ENCODE results near the gene AMZ1.

Gene AMZ1

DNA sequence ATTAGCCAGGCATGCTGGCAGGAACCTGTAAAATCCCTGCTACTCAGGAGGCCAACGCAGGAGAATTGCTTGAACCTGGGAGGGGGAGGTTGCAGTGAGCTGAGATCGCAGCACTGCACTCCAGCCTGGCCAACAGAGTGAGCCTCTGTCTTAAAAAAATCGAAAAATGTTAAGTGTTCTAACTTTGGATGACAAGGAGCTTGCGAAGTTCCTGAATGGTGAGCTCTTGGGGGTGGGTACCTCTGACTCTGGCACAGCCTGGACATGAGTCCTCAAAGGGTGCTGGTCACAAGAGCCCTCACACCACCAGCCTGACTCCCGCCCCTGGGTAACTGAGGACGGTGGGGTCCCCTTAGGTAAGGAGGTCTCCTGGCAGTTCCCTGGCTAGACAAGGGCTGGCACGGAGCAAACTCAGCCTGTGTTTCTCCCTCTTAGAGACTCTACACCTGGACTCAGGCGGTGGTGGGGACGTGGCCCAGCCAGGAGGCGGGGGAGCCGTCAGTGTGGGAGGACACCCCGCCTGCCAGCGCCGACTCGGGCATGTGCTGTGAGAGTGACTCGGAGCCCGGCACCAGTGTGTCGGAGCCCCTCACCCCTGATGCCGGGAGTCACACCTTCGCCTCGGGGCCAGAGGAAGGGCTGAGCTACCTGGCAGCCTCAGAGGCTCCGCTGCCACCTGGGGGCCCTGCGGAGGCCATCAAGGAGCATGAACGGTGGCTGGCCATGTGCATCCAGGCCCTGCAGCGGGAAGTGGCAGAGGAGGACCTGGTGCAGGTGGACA, 24.1 kb downstream of the AMZ1 start:
- POLR2A ChIA-PET (ENCODE audit: low non-redundant PET), result no interaction called here
- TF ChIP-seq, protein P1, sequence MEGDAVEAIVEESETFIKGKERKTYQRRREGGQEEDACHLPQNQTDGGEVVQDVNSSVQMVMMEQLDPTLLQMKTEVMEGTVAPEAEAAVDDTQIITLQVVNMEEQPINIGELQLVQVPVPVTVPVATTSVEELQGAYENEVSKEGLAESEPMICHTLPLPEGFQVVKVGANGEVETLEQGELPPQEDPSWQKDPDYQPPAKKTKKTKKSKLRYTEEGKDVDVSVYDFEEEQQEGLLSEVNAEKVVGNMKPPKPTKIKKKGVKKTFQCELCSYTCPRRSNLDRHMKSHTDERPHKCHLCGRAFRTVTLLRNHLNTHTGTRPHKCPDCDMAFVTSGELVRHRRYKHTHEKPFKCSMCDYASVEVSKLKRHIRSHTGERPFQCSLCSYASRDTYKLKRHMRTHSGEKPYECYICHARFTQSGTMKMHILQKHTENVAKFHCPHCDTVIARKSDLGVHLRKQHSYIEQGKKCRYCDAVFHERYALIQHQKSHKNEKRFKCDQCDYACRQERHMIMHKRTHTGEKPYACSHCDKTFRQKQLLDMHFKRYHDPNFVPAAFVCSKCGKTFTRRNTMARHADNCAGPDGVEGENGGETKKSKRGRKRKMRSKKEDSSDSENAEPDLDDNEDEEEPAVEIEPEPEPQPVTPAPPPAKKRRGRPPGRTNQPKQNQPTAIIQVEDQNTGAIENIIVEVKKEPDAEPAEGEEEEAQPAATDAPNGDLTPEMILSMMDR (conservative IDR thresholded peaks at IDR 0.05; ENCODE audit: low read depth), result no peak
- DNase-seq (ENCODE audit: low spot score), result no peak
- no peak overlapping the region for H3K27ac ChIP-seq
- CTCF ChIA-PET, result interaction anchor here (0.6 kb wide), 1 partner anchor 154 kb away, joined by 3 read pairs; no protein-coding TSS in a partner anchor

DNA sequence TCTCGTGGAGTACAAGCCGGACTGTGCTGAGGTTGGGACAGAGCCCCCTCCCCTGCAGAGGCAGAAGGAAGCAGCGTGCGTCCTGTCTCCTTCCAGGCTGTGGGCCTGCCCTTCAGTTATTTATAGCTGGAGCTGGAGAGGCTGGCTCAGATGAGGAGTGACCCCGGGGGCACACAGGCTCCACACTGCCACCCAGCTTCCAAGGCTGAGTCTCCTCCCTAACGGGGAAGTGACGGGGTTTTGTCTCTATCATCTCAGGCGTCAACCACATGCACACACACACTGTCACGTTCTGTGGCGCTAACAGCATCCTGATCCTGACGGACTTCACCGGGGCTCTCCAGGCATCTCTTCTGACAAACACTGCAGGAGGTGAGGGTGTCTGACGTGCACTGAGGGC, 25.4 kb downstream of the AMZ1 start:
- no peak overlapping the region for H3K27ac ChIP-seq
- TF ChIP-seq, protein P1 (conservative IDR thresholded peaks at IDR 0.05; ENCODE audit: low read depth), result no peak
- ChIA-PET POLR2A (ENCODE audit: low non-redundant PET) (no interaction called here), CTCF (interaction anchor here (0.6 to 1.1 kb wide), 2 partner anchors 32 to 741 kb away, joined by 3 to 4 read pairs; no protein-coding TSS in a partner anchor)
- no peak for DNase-seq (ENCODE audit: low spot score)

DNA sequence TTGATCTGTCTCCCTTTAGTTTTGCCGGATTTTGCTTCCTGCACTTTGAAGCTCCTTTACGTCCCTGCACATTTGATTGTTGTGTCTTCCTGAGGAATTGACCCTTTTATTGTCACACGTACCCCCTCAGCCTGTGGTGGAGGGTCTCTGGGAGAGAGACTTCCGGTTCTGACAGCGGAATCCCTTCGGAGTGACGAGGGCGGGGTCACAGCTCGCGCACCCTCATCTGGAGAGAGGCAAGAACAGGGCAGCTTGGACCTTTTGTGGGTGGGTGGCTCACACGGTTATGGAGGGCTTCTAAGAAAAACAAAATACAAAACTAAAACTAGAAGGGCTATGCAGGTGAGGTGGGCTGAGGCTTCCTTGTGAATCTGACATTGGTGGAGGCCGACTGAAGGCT, 26.0 kb downstream of the AMZ1 start:
- ChIA-PET POLR2A (ENCODE audit: low non-redundant PET) (no interaction called here), CTCF (interaction anchor here (1.1 kb wide), 1 partner anchor 33 kb away, joined by 3 read pairs; no protein-coding TSS in a partner anchor)
- TF ChIP-seq, protein P1 (conservative IDR thresholded peaks at IDR 0.05; ENCODE audit: low read depth), result no peak
- no peak overlapping the region for H3K27ac ChIP-seq
- DNase-seq (ENCODE audit: low spot score), result no peak

DNA sequence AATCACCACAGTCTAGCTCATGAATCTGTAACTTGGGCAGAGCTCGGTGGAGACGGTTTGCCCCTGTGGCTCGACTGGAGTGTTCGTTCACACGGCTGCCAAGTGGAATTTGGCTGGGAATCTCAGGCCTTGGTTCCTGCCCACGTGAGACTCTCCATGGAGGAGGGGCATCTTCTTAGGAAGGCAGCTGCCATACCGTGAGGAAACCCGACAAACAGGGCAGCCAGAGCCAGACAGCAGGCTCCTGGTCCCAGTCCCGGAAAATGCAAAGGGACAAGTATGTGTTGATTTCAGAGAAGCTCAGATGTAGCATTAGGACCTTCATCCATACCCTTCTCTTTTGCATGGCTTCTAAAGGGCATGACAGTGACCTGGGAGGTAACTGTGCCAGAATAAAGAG, 26.6 kb downstream of the AMZ1 start:
- no peak for DNase-seq (ENCODE audit: low spot score)
- ChIA-PET POLR2A (ENCODE audit: low non-redundant PET) (interaction anchor here (0.6 kb wide), 1 partner anchor 14 kb away, joined by 5 read pairs; no protein-coding TSS in a partner anchor), CTCF (interaction anchor here (1.0 kb wide), 1 partner anchor 247 kb away, joined by 3 read pairs; no protein-coding TSS in a partner anchor)
- TF ChIP-seq, protein P1 (conservative IDR thresholded peaks at IDR 0.05; ENCODE audit: low read depth), result no peak
- H3K27ac ChIP-seq, result no peak overlapping the region

DNA sequence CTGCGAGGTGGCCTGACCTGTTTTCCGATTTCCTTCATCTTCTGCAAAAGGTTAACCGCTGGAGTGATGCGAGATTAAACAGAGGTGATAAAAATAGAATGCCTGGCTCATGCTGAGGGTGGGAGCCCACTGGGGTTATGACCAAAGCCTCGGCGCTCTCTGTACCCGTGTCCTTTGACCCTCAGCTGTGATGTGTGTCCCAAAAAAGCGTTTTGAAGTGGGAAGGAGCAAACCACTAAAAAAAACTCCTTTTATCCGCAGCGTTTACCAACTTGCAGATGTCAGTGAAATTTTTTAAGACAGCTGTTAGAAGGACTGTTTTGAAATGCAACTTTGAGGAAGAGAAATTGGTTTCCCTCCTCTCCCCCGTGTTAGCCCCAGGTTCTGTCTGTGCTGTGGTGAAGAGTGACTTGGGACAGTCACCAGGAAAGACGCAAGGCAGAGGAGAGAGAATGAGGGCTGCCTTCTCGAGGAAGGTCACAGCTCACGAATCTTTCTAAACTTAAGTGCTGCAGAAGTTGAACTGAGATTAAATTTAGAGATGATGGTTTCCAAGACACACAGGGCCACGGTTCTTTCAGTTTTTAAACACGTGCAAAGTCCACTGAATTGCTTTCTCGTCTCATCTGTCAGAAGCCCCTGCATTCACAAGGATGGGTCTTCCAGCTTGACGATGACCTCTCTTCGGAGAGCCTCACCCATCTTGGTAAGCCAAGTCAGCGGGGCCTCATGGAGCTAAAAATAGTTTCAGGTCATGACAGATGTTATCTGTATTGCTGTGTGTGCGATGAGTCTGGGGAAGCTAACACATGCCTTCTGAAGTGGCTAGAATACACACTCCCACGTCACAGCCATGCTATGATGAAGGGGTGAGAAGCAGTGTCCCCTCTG, 27.6 kb downstream of the AMZ1 start:
- ChIA-PET POLR2A (ENCODE audit: low non-redundant PET) (no interaction called here), CTCF (interaction anchor here (1.0 kb wide), 1 partner anchor 248 kb away, joined by 3 read pairs; no protein-coding TSS in a partner anchor)
- no peak for DNase-seq (ENCODE audit: low spot score)
- TF ChIP-seq, protein P1 (conservative IDR thresholded peaks at IDR 0.05; ENCODE audit: low read depth), result no peak
- no peak overlapping the region for H3K27ac ChIP-seq

DNA sequence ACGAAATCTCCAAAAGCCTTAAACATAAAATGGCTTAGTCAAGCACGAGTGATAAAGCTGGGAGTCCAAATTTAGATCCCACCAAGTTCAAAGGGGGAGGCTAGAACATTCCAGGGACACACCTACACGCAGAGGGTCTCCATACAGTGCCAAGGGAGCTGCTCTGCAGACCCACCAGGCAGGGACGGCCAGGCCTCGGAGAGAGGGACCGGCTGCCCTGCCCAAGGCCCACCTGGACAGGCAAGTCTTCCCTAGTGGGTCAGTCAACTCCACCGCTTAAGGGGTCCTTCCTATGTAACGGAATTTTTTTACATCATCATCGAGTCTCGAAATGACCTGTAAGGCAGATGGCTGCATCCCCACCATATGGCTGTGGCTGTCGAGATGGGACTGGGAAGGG, 28.5 kb downstream of the AMZ1 start:
- TF ChIP-seq, protein P1 (conservative IDR thresholded peaks at IDR 0.05; ENCODE audit: low read depth), result no peak
- no peak overlapping the region for H3K27ac ChIP-seq
- CTCF ChIA-PET, result interaction anchor here (0.8 kb wide), 1 partner anchor 15 kb away, joined by 3 read pairs; no protein-coding TSS in a partner anchor
- POLR2A ChIA-PET (ENCODE audit: low non-redundant PET), result no interaction called here
- no peak for DNase-seq (ENCODE audit: low spot score)

All from RWPE1 (cell line).